Keratinocyte (primary cell): ENCODE results near the gene SLC51B.

Source experiments
- EZH2 ChIP-seq: IDR thresholded peaks from one replicate; pipeline ENCODE4 v1.6.1; 2012; ENCODE audit warnings: inconsistent platforms, mild to moderate bottlenecking, low read length, moderate library complexity
- TF ChIP-seq, protein P1 (sequence below), 3 experiments: IDR thresholded peaks in 1 of 3; conservative IDR thresholded peaks in 1 of 3; optimal IDR thresholded peaks in 1 of 3; 2 replicates in 2 of 3; 3 replicates in 1 of 3; pipeline versions ENCODE3 to v1.5.1; 2011; ENCODE audit warnings: low read length in 3 of 3, mild to moderate bottlenecking in 3 of 3, moderate library complexity in 2 of 3, control low read depth in 1 of 3, inconsistent platforms in 1 of 3; ENCODE audit not compliant: insufficient read depth in 2 of 3; ENCODE audit errors: extremely low read depth in 1 of 3

DNA sequence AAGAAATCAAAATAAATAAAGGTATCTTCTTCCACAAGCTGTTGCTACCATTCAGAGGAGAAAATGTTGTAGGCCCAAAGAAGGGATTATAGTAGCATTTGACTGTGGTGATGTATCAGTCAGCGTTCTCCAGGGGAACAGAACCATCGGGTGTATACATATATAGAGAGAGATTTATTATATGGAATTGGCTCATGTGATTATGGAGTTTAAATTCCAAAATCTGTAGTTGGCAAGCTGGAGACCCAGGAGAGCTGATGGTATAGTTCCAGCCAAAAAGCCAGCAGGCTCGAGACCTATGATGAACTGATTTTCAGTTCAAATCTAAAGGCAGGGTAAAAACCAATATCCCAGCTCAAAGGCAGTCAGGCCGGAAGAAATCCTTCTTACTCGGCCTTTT lies 48.1 kb upstream of the SLC51B start:
- TF ChIP-seq, protein P1, sequence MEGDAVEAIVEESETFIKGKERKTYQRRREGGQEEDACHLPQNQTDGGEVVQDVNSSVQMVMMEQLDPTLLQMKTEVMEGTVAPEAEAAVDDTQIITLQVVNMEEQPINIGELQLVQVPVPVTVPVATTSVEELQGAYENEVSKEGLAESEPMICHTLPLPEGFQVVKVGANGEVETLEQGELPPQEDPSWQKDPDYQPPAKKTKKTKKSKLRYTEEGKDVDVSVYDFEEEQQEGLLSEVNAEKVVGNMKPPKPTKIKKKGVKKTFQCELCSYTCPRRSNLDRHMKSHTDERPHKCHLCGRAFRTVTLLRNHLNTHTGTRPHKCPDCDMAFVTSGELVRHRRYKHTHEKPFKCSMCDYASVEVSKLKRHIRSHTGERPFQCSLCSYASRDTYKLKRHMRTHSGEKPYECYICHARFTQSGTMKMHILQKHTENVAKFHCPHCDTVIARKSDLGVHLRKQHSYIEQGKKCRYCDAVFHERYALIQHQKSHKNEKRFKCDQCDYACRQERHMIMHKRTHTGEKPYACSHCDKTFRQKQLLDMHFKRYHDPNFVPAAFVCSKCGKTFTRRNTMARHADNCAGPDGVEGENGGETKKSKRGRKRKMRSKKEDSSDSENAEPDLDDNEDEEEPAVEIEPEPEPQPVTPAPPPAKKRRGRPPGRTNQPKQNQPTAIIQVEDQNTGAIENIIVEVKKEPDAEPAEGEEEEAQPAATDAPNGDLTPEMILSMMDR (optimal IDR thresholded peaks at IDR 0.05 in 1 of 3, IDR thresholded peaks at IDR 0.05 in 1 of 3, conservative IDR thresholded peaks at IDR 0.05 in 1 of 3; ENCODE audit: extremely low read depth in 1 of 3, insufficient read depth in 2 of 3, low read length in 3 of 3), result no peak
- no peak for TF ChIP-seq EZH2
